Mammary epithelial cell (primary cell): ENCODE data around the gene PRR16.

Experiments used
- CTCF ChIP-seq, 2 donors: IDR thresholded peaks in 1 of 2; conservative IDR thresholded peaks in 1 of 2; 2 replicates each; pipeline ENCODE4 v1.5.1; 2011 to 2012; ENCODE audit warnings: inconsistent platforms in 2 of 2, low read length in 2 of 2, mild to moderate bottlenecking in 2 of 2, control low read depth in 1 of 2, low read depth in 1 of 2; ENCODE audit not compliant: insufficient read depth in 1 of 2; ENCODE audit errors: extremely low read depth in 1 of 2
- EZH2 ChIP-seq: IDR thresholded peaks from 2 replicates; pipeline ENCODE4 v1.6.1; 2012; ENCODE audit warnings: low read length, inconsistent platforms, borderline replicate concordance

- TF ChIP-seq EZH2 (no peak), CTCF (conservative IDR thresholded peaks at IDR 0.05 in 1 of 2, IDR thresholded peaks at IDR 0.05 in 1 of 2; ENCODE audit: extremely low read depth in 1 of 2, insufficient read depth in 1 of 2, low read depth in 1 of 2, low read length in 2 of 2) (no peak)
These were observed 52.7 kb downstream of the PRR16 start for GRCh38 chr5:120516805-120517204.
